Ishikawa (cell line): ENCODE results near the gene CEP162.

ENCODE experiments used
- CEBPB ChIP-seq: IDR thresholded peaks from 2 replicates; pipeline ENCODE4 v1.6.1; 2012
- EGR1 ChIP-seq: IDR thresholded peaks from 2 replicates; pipeline ENCODE4 v1.6.1; 2012
- EP300 ChIP-seq: IDR thresholded peaks from 2 replicates; pipeline ENCODE4 v1.6.1; 2012; ENCODE audit warnings: borderline replicate concordance
- RAD21 ChIP-seq: IDR thresholded peaks from 2 replicates; pipeline ENCODE4 v1.6.1; 2012; ENCODE audit warnings: low read depth
- TAF1 ChIP-seq: IDR thresholded peaks from 2 replicates; pipeline ENCODE4 v1.6.1; 2012; ENCODE audit warnings: low read depth, mild to moderate bottlenecking
- TEAD4 ChIP-seq: IDR thresholded peaks from 2 replicates; pipeline ENCODE4 v1.6.1; 2012
- TF ChIP-seq, protein P1 (sequence below): IDR thresholded peaks from 2 replicates; pipeline ENCODE4 v1.6.1; 2012; ENCODE audit warnings: low read depth, mild to moderate bottlenecking
- TF ChIP-seq, protein P2 (sequence below): IDR thresholded peaks from 2 replicates; pipeline ENCODE4 v1.6.1; 2012

- TF ChIP-seq, protein P1, sequence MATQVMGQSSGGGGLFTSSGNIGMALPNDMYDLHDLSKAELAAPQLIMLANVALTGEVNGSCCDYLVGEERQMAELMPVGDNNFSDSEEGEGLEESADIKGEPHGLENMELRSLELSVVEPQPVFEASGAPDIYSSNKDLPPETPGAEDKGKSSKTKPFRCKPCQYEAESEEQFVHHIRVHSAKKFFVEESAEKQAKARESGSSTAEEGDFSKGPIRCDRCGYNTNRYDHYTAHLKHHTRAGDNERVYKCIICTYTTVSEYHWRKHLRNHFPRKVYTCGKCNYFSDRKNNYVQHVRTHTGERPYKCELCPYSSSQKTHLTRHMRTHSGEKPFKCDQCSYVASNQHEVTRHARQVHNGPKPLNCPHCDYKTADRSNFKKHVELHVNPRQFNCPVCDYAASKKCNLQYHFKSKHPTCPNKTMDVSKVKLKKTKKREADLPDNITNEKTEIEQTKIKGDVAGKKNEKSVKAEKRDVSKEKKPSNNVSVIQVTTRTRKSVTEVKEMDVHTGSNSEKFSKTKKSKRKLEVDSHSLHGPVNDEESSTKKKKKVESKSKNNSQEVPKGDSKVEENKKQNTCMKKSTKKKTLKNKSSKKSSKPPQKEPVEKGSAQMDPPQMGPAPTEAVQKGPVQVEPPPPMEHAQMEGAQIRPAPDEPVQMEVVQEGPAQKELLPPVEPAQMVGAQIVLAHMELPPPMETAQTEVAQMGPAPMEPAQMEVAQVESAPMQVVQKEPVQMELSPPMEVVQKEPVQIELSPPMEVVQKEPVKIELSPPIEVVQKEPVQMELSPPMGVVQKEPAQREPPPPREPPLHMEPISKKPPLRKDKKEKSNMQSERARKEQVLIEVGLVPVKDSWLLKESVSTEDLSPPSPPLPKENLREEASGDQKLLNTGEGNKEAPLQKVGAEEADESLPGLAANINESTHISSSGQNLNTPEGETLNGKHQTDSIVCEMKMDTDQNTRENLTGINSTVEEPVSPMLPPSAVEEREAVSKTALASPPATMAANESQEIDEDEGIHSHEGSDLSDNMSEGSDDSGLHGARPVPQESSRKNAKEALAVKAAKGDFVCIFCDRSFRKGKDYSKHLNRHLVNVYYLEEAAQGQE, result no peak
- TF ChIP-seq CEBPB (no peak), TAF1 (no peak), EP300 (no peak), RAD21 (no peak), EGR1 (no peak), TEAD4 (no peak)
- TF ChIP-seq, protein P2, sequence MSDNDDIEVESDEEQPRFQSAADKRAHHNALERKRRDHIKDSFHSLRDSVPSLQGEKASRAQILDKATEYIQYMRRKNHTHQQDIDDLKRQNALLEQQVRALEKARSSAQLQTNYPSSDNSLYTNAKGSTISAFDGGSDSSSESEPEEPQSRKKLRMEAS, result no peak
Observed at GRCh38 chr6:84103029-84103428, 124.4 kb downstream of the CEP162 start.
